ENCODE measurements around the gene CDH26. TPM values are rescaled to one million over a fixed set of nuclear protein-coding genes. Genes with fewer than 3 reads are reported as not detected.
A peak's percentile ranks its signal among the peaks of the same experiment; 100 is the strongest.

CDH26 gene
- total RNA-seq, 1 donor from 2014 or later = 2.3 TPM

DNA sequence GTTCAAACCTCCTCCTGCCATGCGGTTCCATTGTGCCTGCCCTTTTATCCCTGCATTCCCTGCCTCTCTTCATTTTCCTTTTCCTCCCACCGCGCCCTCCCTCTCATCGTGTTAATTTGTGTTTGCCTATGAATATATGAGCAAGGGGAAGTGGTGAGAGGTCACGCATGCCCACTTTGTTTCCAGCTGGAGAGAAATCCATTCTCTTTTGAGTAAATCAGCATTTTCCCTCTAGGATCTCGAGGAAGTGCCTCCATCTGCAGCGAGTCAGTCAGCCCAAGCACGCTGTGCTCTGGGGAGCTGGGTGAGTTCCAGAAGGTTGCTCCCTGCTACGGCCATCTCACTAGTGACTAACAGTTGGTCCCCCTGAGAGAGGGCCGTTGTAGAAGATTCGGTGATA is 42.9 kb downstream of the CDH26 start:
- DNase-seq (ENCODE audit: missing footprints) = no peak
- ATAC-seq = no peak
- intact Hi-C loops (cut with DNase I) = no loop called here

DNA sequence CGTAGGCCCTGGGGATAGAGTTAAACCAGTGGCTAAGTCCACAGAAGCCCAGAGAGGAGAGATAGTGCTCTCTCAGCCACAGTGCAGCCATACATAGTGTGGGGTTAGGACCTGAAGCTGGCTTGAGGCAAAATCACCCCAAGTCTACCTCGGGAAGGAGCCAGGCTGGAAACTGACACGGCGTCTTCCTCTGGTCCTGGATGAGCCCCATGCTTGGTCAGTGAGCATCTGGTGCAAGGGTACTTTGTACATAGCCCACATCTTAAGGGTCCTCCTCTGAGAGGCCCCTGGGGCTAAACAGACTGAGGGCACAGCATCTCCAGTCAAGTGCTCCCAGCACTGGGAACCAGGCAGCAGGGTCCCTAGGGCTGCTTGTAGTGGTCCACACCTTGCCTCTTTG is 45.6 kb downstream of the CDH26 start:
- ATAC-seq = no peak
- intact Hi-C loops (cut with DNase I) = no loop called here
- DNase-seq (ENCODE audit: missing footprints) = no peak

DNA sequence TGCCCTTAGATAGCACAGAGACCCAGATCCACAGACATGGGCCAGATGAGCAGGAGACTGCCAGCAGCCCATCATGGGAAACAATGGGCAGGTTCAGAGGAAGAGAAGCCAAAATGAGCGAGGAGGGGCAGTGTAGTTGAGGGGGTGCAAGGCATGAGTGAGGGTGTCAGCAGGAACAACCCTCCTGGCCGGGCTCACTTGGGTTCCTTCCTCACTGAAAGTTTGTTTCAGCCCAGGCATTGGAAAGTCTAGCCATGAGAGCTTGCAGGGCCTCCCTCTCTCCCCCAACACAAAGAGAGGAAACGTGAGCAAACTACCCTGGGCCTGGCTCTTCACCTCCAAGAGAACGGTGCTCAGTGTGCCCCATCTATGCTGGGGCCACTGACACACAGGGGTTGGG is 48.0 kb downstream of the CDH26 start:
- DNase-seq (ENCODE audit: missing footprints) = no peak
- ATAC-seq = no peak
- intact Hi-C loops (cut with DNase I) = no loop called here

DNA sequence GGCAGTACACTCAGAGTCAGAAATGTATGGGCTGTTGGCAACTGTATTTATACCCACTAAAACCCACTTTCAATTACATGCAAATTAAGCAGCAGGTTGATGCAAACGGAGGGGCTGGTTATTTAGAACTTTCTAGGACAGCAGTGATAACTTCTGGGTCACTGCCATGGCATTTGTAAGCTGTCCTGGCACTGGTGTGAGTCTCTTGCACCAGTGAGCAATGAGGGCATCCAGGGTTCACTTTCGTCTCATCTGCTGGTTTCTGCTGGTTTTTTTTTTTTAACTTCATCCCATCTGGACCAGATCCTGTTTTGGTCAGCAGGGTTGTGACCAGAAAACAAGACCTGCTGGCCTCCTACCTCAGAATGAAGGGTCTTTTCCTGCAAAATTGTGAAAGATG is 49.2 kb downstream of the CDH26 start:
- ATAC-seq (peak; percentile 58), DNase-seq (ENCODE audit: missing footprints) (no peak)
- intact Hi-C loops (cut with DNase I) = no loop called here

DNA sequence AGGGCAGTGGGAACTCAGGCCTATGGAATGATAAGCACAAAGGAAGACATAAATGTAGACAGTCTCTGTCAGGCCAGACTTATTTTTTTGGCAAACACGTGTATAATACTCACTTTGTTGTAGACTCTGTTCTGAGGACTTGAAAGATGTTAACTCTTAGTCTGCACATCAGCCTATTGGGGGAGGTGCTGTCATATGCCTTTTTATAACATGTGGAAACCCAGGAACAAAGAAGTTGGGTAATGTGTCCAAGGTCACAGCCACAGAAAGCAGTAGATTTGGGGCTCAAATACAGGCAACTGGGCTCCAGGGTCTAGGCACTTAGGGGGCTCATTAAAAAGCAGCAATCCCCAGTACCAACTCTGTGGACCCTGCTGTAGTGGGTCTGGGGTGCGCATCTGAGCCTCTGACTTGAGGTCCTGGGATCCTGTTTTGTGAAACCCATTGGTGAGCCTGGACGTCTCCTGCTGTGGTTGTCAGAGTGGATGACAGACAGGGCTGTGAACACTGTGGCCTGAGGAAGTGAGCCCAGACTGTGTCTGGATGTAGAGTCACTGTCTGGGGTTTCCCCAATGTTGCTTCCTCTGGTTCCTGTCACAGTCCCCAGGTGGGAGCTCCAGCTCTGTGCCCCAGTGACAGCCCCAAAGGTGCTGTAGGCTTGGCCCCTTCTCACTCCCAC is 50.0 kb downstream of the CDH26 start:
- intact Hi-C loops (cut with DNase I) = no loop called here
- ATAC-seq (peak; percentile 21), DNase-seq (ENCODE audit: missing footprints) (no peak)

DNA sequence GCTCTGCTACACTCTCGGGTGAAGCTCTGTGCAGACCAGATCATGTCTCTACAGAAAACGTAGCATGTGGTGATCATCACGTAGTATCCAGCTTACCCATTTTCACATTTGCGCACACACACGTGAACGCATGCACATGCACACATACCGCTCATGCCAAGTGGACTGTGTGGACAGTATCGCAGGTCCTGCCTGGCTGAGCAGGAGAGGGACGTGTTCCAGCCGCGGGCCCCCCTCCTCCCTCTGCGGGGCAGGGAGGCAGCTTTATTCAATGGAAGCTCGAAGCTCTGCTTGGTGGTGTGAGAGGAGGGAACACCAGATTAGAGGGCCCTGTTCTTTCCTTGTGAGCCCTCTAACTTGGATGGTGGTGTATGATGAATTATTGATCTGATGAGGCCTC is 51.1 kb downstream of the CDH26 start:
- DNase-seq (ENCODE audit: missing footprints) (no peak), ATAC-seq (no peak)
- intact Hi-C loops (cut with DNase I) = no loop called here

DNA sequence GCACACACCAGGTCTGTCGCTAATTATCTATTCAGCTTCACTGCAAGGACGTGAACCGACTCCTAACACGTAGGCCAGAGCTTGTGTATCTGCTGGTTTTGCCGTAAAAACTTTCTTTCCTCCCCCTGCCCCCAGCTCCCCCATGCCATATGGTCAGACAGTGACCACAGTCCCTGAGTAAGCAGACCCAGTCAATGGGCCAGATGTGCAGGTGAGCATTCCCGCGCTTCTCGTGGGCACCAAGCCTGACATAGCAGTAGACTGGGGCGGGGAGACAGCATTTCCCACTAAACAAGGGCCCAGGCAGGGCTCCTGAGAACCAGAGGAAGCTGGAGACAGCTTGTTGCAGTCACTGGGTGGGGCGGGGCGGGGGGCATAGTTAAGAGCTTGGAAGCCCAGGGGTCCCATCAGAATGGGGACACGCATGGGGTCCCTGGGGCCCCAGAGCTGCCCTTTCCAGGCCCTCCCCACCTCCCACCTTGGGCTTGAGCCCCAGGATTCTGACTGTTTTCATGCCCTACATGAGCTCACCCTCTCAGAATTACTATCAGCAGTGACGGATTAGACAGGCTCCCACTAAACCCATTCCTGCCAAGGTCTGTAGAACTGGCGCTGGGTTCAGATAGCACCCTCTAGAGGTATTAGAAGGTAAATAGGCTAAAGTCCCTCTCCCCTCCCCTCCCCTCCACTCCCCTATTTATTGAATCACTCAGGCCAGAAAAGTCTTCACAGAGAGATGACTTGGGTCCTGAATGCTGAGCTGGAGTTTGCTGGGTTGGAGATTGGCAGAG is 51.8 kb downstream of the CDH26 start:
- ATAC-seq = no peak
- intact Hi-C loops (cut with DNase I) = no loop called here

DNA sequence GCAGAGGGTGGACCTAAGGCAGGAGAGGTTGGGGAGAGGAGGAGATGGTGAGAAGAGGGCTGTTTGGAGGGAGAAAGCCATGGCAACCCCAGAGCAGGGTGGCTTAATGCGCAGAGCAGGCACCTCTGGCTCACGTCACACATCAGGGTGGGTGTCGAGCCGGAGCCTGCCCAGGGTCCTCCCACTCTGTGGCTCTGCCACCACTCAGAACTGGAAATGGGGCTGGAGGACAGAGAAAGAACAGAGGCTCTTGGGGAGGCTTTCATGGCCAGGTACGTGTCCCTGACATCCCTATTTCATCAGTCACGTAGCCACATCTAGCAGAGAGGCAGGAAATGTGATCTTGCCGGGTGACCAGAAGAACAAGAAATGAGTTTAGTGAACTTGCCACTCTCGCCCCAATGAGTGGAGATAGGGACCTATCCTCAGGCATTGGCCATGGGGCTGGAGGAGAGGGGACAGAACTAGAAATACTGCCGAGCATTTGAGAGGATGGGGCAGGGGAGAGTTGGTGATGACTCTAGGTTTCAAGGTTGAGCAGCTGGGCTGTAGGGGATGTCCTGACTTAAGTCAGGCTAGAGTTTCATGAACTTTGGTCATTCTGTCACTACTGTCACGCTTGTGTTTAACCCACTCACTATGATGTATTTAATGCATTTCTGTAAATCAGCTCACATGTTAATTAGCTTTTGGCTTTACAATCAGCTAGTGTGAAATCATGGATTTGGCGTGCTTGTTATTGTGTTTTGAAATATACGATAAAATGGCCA is 52.7 kb downstream of the CDH26 start:
- DNase-seq (ENCODE audit: missing footprints) (no peak), ATAC-seq (no peak)
- intact Hi-C loops (cut with DNase I) = no loop called here

More for the DNA sequence above, 51.8 kb downstream of the CDH26 start:
- no peak for DNase-seq (ENCODE audit: missing footprints)

DNA sequence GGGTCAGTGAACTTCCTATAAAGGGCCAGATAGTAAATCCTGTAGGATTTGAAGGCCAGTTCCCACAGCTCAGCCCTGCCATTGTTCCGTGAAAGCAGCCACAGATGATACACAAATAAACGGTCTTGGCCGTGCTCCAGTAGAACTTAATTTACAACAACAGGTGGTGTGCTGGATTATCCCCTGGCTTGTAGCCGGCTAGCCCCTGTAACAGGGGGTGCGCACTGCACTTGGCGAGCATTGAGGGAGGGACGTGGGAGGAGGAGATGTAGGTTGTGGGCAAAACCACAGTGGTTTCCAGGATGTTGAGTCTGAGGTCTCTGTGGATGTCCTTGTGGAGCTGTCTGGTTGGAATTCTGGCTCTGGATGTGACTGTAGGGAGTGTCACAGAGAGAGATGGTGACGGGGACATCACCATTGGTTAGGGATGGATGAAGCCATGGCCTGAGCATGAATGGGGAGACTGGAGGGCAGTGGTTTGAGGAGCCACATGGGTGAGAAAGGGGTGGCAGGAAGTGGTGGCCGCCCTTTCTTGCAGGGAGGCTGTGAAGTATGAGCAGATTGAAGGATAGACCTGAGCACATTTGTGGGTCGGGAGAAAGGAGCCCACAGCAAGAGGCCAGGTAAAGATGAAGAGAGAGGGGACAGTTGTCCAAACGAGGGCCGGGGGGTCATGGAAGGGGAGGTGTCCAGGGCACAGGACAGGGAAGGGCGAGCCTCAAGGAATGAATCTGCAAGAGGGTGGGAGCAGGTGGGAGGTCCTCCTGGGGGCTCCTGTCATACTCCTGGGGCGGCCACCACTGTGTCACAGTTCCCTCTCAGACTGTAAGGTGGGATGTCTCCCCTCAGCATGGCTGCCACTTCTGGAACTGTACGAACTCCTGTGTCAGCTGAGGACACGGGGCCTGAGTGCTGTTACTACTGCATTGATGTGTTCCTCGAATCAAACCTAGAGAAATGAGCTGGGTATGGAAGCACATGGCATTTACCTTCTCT is 53.6 kb downstream of the CDH26 start:
- no peak for ATAC-seq

DNA sequence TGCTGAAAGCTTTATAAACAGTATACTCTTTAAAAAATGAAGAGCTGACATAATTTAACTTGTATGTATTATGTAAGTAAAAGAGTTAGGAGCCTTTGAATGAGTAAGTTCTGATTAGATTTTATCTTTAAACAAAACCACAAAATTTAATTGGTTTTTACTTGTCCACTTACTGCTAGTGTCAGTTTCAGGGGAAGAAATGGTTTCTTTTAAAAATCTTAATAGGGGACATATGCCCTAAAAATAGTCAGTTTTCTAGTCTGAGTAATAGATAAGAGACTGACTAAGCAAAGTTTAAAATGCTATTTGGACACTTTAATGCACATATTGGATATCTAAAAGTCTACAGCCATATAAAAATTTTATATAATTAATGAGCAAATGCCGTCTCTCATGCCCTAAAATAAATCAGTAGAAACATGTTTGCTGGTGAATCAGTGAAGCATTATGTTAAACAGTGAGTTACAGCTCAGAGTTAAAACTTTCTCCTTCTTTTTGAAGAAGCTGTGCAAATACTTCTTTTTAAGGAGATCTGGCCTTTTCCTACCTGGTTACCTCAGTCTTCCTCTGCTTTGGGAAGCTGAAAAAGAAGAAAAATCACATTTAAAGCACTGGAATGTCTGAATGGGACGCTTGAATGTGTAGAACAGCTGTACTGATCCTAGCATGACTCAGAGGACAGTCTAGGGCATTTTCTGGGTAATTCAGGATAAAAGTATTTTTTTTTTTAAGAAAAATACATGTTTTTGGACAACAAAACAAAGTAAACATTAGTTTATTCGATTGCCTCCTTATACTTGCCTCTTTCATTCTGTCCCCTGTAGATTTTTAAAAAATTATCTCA is 55.3 kb downstream of the CDH26 start:
- ATAC-seq = no peak
- no peak for DNase-seq (ENCODE audit: missing footprints)

More for the DNA sequence above, 53.6 kb downstream of the CDH26 start:
- DNase-seq (ENCODE audit: missing footprints) = no peak
- intact Hi-C loops (cut with DNase I) = no loop called here

DNA sequence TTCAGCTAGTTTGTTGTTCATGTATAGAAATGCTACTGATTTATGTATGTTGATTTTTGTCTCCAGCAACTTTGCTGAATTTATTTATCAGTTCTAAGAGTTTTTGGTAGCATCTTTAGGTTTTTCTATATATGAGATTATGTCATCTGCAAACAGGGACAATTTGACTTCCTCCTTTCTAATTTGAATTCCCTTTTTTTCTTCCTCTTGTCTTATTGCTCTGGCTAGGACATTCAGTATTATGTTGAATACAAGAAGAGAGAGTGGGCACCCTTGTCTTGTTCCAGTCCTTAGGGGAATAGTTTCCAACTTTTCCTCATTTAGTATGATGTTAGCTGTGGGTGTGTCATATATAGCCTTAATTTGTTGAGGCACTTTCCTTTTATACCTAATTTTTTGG is 58.2 kb downstream of the CDH26 start:
- ATAC-seq (no peak), DNase-seq (ENCODE audit: missing footprints) (no peak)
- intact Hi-C loops (cut with DNase I) = no loop called here

More for the DNA sequence above, 55.3 kb downstream of the CDH26 start:
- intact Hi-C loops (cut with DNase I) = no loop called here

DNA sequence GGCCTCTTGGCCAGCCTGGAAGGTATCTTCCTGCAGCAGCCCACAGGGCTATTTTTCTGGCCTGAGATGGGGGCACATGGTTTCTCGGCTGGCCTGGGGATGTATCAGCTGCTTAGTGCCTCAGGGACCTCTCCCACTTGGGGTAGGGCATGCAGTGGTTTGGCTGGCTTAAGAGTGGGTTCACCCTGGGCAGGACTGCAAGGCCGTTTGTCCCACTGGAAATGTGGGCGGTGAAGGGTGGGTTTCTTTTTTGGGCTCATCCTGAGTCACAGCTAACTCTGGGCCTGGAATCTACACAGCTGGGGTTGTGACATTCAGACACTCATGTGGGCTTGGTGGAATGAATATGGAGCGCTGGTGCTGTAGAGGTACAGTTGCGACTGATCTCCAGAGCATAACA is 62.0 kb downstream of the CDH26 start:
- intact Hi-C loops (cut with DNase I) = no loop called here
- ATAC-seq (no peak), DNase-seq (ENCODE audit: missing footprints) (no peak)

DNA sequence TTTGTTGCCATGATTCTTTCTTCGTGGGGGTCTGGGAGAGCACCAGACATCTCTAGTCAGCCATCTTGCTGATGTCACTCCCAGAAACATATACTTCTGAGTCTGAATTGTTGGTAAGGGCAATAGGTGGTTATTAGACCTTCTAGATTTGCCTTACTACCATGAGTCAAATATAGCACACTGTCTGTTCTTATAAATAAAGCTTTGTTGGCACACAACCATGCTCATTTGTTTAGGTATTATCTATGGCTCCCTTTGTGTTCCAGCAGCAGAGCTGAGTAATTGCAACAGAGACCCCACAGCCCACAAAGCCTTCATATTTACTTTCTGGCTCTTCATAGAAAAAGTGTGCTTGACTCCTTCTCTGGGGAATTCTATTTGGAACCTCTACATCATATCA is 62.9 kb downstream of the CDH26 start:
- intact Hi-C loops (cut with DNase I) = no loop called here
- no peak for ATAC-seq
- no peak for DNase-seq (ENCODE audit: missing footprints)

DNA sequence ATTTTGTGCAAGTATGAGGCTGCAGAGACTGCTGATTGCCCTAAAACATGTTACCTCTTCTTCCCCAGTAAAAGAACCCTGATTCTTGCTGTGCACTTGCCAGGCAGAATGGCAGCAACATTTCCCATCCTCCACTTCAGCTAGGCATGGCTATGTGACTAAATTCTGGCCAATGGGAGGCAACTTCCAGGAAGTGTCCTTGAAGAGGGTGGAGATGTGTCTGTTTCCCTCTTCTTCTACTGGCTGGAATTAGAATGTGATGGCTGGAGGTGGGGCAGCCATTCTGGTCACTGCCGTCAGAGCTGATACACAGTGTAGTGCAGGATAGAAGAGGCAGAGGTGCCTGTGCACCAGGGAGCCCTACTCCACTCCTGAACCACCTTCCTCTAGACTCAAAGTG is 64.6 kb downstream of the CDH26 start:
- intact Hi-C loops (cut with DNase I) = no loop called here
- ATAC-seq (no peak), DNase-seq (ENCODE audit: missing footprints) (no peak)

DNA sequence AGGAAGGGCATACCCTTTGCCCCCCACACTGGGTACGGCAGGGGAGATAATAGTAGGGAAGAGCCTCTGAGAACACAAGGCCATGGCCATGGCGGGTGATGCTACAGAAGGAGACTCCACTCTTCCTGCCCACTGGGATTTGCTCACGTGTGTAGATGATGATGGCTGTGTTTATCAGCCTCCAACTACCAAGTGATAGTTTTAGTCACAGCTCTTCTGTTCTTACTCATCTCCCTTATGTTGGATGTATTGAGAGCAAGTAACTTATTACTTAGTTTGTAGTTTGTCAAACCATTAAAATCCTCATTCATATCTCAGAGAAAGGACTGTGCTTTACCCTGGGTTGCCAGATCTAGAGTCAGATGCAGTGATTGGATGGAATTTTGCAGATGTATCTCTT is 66.0 kb downstream of the CDH26 start:
- DNase-seq (ENCODE audit: missing footprints) = no peak
- intact Hi-C loops (cut with DNase I) = no loop called here
- ATAC-seq = no peak

DNA sequence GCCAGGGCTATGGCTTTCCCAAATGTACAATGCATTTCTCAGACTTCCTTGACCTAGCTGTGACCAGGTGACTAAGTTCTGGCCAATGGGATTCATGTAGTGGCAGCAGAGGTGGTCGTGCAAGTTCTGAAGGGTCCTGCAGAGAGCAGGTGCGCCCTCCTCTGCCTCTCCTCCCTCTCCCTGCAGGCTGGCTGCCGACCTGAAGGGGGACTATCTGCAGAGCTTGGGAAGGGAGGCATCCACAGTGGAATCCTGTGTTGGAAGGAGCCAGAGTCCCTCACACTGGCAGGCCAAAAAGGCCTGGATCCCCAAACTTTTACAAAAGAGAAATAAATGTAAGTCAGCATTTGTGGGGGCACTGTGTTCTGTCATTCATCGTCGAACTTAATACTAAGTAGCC is 66.6 kb downstream of the CDH26 start:
- DNase-seq (ENCODE audit: missing footprints) = no peak
- intact Hi-C loops (cut with DNase I) = no loop called here
- no peak for ATAC-seq

DNA sequence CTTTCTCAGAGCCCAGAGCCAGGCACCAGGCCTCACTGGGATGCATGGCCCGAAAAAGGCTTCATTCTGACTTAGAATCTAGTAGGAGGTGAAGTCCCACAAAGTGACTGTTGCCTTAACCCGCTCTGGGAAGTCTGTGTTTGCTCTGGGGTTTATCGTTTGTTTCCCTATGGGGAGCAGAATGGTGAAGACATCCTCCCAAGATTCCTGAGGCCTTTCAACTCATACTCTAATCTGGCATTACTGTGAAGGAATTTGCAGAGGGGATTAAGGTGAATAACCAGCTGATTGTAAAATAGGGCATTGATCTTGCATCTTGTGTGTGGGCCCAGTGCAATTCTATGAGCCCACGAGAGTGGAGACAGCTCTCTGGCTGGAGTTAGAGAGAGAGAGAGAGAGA is 67.8 kb downstream of the CDH26 start:
- intact Hi-C loops (cut with DNase I) = no loop called here
- ATAC-seq = no peak
- DNase-seq (ENCODE audit: missing footprints) = no peak

DNA sequence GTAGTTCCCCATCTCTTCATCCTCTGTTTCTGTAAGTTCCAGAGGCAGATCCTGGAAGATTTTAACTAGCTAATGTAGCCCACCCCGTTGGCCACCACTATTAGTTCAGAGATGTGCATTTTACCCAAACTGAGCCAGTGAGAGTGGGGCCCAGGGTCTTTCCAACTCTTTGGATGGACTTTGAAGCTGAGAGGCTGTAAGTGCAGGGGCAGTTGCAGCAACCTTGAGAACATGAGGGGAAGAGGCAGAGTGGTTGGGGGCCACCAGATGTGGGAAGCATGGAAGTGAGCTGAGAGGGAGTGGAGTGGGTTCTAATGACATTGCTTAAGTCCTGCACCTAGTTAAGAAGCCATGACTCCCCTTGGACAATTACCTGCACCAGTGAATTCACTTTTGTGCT is 72.2 kb downstream of the CDH26 start:
- intact Hi-C loops (cut with DNase I) = no loop called here
- DNase-seq (ENCODE audit: missing footprints) (no peak), ATAC-seq (no peak)

All from Right ventricle myocardium inferior (tissue), 1 donor.